ENCODE results near the gene HLA-DRB1. TPM values are rescaled to one million over a fixed set of nuclear protein-coding genes. Genes with fewer than 3 reads are reported as not detected.
A peak's percentile ranks its signal among the peaks of the same experiment; 100 is the strongest.

HLA-DRB1 gene
- total RNA-seq: 10 to 100 TPM; 14.7 to 22.1 TPM

GRCh38 chr6:32589596-32590449 is at the start of gene HLA-DRB1:
HLA-DRB1 (minus strand) TSS chr6:32589848; CDS start chr6:32589742, 106 bp downstream.
- intact Hi-C loops (cut with DNase I): no loop called here
- Histone ChIP-seq H3K27ac (no peak within 1 kb of the TSS), H3K4me1 (replicated peaks) (no peaks in the 10 kb centered on the region), H3K27me3 (replicated peaks; ENCODE audit: insufficient read depth) (no peaks in the 10 kb centered on the region), H3K4me3 (no peak within 1 kb of the TSS), H3K36me3 (no peaks in the 10 kb centered on the region), H3K9me3 (no peaks in the 10 kb centered on the region)
- no peak for TF ChIP-seq CTCF (IDR thresholded peaks at IDR 0.05)
- no peak for TF ChIP-seq POLR2A (IDR thresholded peaks at IDR 0.05)
- no peak for TF ChIP-seq POLR2AphosphoS5 (IDR thresholded peaks at IDR 0.05)
- DNase-seq (ENCODE audit: low spot score): no peak
- WGBS: 18% methylated on average over 9 of the region's 9 CpGs

- no peak for TF ChIP-seq POLR2A (IDR thresholded peaks at IDR 0.05)
- no peak for TF ChIP-seq CTCF (IDR thresholded peaks at IDR 0.05)
- no peak for TF ChIP-seq POLR2AphosphoS5 (IDR thresholded peaks at IDR 0.05)
- no peak overlapping the region for H3K27ac ChIP-seq
- no peak overlapping the region for H3K4me3 ChIP-seq
- H3K36me3 ChIP-seq: no peaks in the 10 kb centered on the region
- H3K27me3 ChIP-seq (replicated peaks; ENCODE audit: insufficient read depth): no peaks in the 10 kb centered on the region
- H3K4me1 ChIP-seq (replicated peaks): no peaks in the 10 kb centered on the region
- DNase-seq (ENCODE audit: low spot score): no peak
- 76% methylated on average over 9 of the region's 9 CpGs for WGBS
- intact Hi-C loops (cut with DNase I): no loop called here
- no peaks in the 10 kb centered on the region for H3K9me3 ChIP-seq
These were observed 49.0 kb upstream of the HLA-DRB1 start for GRCh38 chr6:32638532-32639219.

GRCh38 chr6:32637883-32638282 is 48.2 kb upstream of the HLA-DRB1 start:
- intact Hi-C loops (cut with DNase I): no loop called here
- DNase-seq (ENCODE audit: low spot score): no peak
- Histone ChIP-seq H3K4me1 (replicated peaks) (no peaks in the 10 kb centered on the region), H3K27me3 (replicated peaks; ENCODE audit: insufficient read depth) (no peaks in the 10 kb centered on the region), H3K9me3 (no peaks in the 10 kb centered on the region), H3K4me3 (no peak overlapping the region), H3K36me3 (no peaks in the 10 kb centered on the region), H3K27ac (no peak overlapping the region)
- TF ChIP-seq POLR2AphosphoS5 (IDR thresholded peaks at IDR 0.05) (no peak), CTCF (IDR thresholded peaks at IDR 0.05) (no peak), POLR2A (IDR thresholded peaks at IDR 0.05) (no peak)
- WGBS: 70% methylated on average over 3 of the region's 3 CpGs

GRCh38 chr6:32637219-32637880 is 47.7 kb upstream of the HLA-DRB1 start, which contains the start of gene HLA-DQA1:
HLA-DQA1 (plus strand) TSS chr6:32637406; CDS start chr6:32637459, 53 bp downstream.
- intact Hi-C loops (cut with DNase I): no loop called here
- H3K4me3 ChIP-seq: no peak within 1 kb of the TSS
- DNase-seq (ENCODE audit: low spot score): no peak
- no peaks in the 10 kb centered on the region for H3K4me1 ChIP-seq (replicated peaks)
- no peak within 1 kb of the TSS for H3K27ac ChIP-seq
- no peaks in the 10 kb centered on the region for H3K27me3 ChIP-seq (replicated peaks; ENCODE audit: insufficient read depth)
- TF ChIP-seq POLR2AphosphoS5 (IDR thresholded peaks at IDR 0.05) (peak; percentile 26), CTCF (IDR thresholded peaks at IDR 0.05) (no peak), POLR2A (IDR thresholded peaks at IDR 0.05) (no peak)
- H3K9me3 ChIP-seq: no peaks in the 10 kb centered on the region
- 37% methylated on average over 7 of the region's 7 CpGs for WGBS
- H3K36me3 ChIP-seq: no peaks in the 10 kb centered on the region
